GM13977 (cell line): Measurements from ENCODE around the gene KRT85.
"Not testable (repeated sequence)": the region's sequence is repeated elsewhere in the genome, so short reads cannot be mapped to it uniquely, and the experiment has no call there.

Experiments used
- DNase-seq: peaks from one replicate; pipeline ENCODE4 v3.0.0; 2012; ENCODE audit warnings: low spot score
- in situ Hi-C: fragments of 300-500 bp; cut with MboI; formaldehyde crosslinking; loops from one replicate; pipeline ENCODE4 v1.12.0; 2022; ENCODE audit warnings: low sequenced_read_pairs, low pct_unique_long_range_greater_than_20kb, mixed read lengths, inconsistent platforms; ENCODE audit not compliant: unreplicated experiment
- TF ChIP-seq, protein P1 (sequence below): IDR thresholded peaks from 2 replicates; pipeline ENCODE4 v1.5.1; 2012; ENCODE audit warnings: mild to moderate bottlenecking, control low read depth; ENCODE audit not compliant: insufficient read depth; ENCODE audit errors: extremely low read depth, missing control alignments

KRT85 gene

DNA sequence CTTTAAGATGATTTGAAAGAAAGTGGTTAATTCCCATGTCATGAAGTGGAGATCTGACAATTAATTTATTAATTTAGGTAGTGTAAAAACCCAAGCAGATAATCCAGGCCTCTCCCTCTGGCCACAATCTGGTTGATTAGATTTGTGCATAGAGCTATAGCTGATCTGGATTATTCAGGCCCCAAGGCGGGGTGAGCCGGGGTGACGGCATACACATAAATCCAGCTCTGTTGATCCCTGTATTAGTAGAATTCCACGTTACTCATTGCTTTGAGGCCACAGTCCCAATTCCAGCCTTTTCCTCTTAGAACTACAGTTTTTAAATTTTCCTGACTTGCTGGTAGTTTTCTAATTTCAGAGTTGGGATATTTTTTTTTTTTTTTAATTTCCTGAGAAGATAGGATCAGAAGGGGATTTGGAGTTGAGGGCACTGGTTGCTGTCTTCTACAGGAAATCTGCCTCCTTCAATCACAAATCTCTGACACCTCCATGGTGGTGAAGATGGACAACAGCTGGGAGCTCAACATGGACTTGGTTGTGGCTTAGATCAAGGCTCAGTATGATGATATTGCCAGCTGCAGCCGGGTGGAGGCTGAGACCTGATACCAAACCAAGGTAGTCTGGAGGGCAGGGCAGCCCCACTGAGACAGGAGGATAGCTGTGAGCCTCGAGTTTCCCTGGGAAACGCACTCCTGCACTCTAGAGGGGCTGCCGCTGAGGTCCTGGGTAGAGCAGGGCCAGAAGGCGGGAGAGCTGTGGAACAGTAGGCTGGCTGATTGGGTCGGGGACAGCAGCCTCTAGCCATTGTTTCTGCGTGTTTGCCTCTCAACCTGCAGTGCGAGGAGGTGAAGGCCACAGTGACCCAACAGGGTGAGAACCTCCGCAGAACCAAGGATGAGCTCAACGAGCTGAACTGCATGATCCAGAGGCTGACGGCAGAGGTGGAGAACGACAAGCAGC is 19.4 kb downstream of the KRT85 start:
- TF ChIP-seq, protein P1, sequence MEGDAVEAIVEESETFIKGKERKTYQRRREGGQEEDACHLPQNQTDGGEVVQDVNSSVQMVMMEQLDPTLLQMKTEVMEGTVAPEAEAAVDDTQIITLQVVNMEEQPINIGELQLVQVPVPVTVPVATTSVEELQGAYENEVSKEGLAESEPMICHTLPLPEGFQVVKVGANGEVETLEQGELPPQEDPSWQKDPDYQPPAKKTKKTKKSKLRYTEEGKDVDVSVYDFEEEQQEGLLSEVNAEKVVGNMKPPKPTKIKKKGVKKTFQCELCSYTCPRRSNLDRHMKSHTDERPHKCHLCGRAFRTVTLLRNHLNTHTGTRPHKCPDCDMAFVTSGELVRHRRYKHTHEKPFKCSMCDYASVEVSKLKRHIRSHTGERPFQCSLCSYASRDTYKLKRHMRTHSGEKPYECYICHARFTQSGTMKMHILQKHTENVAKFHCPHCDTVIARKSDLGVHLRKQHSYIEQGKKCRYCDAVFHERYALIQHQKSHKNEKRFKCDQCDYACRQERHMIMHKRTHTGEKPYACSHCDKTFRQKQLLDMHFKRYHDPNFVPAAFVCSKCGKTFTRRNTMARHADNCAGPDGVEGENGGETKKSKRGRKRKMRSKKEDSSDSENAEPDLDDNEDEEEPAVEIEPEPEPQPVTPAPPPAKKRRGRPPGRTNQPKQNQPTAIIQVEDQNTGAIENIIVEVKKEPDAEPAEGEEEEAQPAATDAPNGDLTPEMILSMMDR = no peak
- DNase-seq = no peak
- in situ Hi-C loops = no loop called here

DNA sequence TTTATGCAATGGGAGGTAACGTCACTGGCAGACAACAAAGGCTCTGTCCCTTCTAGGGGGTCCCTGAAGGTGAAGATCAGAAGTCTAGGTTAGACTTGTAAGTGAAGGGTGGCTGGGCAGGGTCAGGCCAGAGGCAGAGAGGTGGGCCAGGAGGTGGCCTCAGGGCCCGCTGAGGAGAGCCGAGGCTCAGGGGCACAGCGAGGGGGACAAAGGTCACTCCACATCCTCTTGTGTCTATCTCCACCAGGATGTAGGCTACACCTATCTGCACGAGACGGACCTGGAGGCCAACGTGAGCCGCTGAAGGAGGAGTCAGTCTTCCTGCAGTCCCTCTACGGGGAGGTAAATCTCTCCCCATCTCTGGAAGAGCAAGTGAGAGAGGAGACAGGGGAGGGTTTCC is 20.3 kb downstream of the KRT85 start:
- TF ChIP-seq, protein P1 = no peak
- in situ Hi-C loops = no loop called here
- DNase-seq = no peak

DNA sequence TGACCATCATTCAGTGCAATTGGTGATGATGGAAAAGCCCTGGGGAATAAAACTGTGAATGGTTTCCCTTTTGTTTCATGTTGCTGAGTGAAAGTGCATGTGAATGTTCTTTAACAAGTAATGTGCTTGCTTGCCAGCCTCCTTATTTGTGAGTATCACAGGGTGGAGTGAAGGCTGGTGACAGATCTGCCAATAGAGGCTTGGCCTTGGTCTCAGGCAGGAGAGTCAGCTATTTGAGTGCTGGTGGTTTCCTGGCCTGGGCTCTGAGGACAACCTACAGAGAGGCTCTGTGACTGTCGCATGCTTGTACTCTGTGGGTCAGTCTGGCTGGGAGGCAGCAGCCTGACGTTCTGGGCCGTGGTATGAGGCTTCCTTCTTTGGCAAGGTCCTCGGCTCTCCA is 20.7 kb downstream of the KRT85 start:
- in situ Hi-C loops = no loop called here
- DNase-seq = no peak
- TF ChIP-seq, protein P1 = no peak

DNA sequence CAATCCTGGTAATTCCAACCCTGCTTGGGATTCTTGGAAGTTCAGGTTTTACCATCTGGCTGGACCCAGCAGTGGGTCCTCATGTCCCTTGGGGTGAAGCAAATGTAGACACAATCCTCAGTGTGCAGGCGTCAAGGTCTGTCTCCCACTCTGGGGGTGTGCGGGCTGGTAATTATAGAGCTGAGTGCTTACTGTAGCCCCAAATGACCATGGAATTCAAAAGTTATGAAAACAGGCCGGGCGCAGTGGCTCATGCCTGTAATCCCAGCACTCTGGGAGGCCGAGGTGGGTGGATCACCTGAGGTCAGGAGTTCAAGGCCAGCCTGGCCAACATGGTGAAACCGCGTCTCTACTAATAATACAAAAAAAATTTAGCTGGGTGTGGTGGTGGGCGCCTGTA is 22.2 kb downstream of the KRT85 start:
- in situ Hi-C loops, DNase-seq: not testable (repeated sequence)

DNA sequence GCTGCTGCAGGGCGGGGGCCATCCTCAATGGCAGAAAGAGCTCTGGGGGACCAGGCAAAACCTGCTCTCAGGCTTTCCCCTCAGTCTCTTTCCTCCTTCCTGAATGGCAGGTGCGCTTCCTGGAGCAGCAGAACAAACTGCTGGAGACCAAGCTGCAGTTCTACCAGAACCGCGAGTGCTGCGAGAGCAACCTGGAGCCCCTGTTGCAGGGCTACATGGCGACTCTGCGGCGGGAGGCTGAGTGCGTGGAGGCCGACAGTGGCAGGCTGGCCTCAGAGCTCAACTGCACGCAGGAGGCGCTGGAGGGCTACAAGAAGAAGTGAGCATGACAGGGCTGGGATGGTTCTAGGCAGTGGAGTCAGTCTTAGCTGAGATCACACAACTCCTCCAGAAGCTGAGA is 23.2 kb downstream of the KRT85 start:
- DNase-seq = no peak
- in situ Hi-C loops = no loop called here
- TF ChIP-seq, protein P1 = no peak

DNA sequence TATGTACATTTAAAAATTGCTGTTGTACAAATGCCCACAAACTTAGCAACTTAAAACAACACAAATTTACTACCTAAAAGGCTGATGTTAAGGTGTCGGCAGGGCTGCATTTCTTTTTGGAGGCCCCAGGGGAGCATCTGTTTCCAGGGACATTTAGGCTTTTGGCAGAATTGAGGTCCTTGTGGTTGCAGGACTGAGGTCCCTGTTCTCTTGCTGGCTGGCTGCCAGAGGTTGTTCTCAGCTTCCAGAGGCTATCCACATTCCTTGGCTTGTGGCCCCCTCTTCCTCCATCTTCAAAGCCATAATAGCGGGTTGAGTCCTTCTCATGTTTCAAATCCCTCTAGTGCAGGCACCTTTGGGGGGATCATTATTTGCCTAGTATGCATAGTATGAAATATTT is 23.7 kb downstream of the KRT85 start:
- DNase-seq = no peak
- in situ Hi-C loops = no loop called here
- TF ChIP-seq, protein P1 = no peak

DNA sequence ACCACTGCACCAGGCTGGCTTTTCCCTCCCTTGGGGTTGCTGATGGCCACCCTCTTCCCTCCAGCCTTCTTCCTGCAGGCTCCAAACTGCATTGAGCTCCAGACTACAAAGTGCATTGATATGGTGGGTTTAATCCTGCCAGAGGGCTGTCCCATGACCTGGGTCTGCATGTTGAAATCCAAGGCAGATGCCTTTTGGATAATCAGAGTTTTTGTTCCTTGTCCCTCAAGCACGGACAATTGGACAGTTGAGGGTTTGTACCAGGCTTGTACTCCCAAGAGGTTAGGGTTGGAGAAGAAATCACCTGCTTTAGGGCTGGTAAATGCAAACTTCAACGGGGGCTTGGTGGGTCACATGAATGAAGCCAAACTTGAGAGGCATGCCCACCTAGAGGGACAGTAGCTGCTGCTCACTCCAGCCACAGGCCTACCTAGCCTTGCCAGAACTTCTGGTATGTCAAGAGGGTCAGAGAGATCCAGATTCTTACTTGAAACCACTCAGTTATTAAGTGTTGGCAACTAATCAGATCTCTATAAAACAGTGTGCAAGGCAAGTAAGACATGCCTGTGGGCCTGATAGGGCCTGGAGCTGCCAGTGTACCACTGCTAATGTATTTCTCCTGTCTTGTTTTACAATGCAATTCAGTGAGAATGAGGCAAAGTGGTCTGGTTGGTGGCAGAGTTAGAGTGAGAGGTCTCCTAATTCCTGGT is 24.3 kb downstream of the KRT85 start:
- DNase-seq = no peak
- TF ChIP-seq, protein P1 = no peak
- in situ Hi-C loops = no loop called here
